Measurements from ENCODE around the gene PGF.

DNA sequence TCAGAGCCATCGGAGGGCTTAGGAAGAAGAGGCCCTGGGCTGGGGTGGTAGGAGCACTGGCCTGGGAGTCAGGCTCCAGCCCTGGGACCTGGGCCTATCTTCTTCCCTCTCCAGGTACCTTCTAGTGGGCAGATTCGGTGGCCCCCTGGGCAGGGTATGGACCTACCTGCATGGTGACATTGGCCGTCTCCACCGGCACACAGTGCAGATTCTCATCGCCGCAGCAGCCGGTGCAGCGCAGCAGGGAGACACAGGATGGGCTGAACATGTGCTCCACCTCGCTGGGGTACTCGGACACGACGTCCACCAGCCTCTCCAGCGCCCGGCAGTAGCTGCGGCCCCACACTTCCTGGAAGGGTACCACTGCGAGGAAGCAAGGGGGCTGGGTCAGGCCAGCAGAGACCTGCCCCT lies 6.2 kb downstream of the PGF start:
- TF ChIP-seq, protein P1, sequence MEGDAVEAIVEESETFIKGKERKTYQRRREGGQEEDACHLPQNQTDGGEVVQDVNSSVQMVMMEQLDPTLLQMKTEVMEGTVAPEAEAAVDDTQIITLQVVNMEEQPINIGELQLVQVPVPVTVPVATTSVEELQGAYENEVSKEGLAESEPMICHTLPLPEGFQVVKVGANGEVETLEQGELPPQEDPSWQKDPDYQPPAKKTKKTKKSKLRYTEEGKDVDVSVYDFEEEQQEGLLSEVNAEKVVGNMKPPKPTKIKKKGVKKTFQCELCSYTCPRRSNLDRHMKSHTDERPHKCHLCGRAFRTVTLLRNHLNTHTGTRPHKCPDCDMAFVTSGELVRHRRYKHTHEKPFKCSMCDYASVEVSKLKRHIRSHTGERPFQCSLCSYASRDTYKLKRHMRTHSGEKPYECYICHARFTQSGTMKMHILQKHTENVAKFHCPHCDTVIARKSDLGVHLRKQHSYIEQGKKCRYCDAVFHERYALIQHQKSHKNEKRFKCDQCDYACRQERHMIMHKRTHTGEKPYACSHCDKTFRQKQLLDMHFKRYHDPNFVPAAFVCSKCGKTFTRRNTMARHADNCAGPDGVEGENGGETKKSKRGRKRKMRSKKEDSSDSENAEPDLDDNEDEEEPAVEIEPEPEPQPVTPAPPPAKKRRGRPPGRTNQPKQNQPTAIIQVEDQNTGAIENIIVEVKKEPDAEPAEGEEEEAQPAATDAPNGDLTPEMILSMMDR (tag by site-specific recombination; IDR thresholded peaks at IDR 0.05): no peak
- TF ChIP-seq ZNF785 (tag by site-specific recombination; IDR thresholded peaks at IDR 0.05) (no peak), ZNF324 (tag by site-specific recombination; IDR thresholded peaks at IDR 0.05) (no peak), SP2 (tag by site-specific recombination; IDR thresholded peaks at IDR 0.05) (no peak)
- TF ChIP-seq, protein P2, sequence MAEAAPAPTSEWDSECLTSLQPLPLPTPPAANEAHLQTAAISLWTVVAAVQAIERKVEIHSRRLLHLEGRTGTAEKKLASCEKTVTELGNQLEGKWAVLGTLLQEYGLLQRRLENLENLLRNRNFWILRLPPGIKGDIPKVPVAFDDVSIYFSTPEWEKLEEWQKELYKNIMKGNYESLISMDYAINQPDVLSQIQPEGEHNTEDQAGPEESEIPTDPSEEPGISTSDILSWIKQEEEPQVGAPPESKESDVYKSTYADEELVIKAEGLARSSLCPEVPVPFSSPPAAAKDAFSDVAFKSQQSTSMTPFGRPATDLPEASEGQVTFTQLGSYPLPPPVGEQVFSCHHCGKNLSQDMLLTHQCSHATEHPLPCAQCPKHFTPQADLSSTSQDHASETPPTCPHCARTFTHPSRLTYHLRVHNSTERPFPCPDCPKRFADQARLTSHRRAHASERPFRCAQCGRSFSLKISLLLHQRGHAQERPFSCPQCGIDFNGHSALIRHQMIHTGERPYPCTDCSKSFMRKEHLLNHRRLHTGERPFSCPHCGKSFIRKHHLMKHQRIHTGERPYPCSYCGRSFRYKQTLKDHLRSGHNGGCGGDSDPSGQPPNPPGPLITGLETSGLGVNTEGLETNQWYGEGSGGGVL (tag by site-specific recombination; IDR thresholded peaks at IDR 0.05): no peak
